IMR-90 (cell line): ENCODE measurements around the gene SCYGR2. TPM values are rescaled to one million over a fixed set of nuclear protein-coding genes. Genes with fewer than 3 reads are reported as not detected.

ENCODE experiments used
- ATAC-seq: fragments of 200-7000 bp; cut with Tn5 transposase; 2 replicates; pipeline ENCODE4 v1.9.1; 2020; ENCODE audit warnings: low read depth, mild to moderate bottlenecking, moderate library complexity
- BruUV-seq: library from RNA; stranded (reverse); fragments of 400-500 nt; replicated peaks from 2 replicates; lab custom pipeline; 2021; lab: Mats Ljungman, UMichigan
- CTCF ChIA-PET: fragments of 300-600 bp; formaldehyde crosslinking; extraction: SDS; loops from one replicate; lab custom pipeline; 2021; ENCODE audit warnings: antibody characterized with exemption; lab: Yijun Ruan, JAX
- POLR2A ChIA-PET: fragments of 300-600 bp; sonication (Branson Sonifier 250); formaldehyde crosslinking; loops from one replicate; lab custom pipeline; 2022; ENCODE audit warnings: antibody characterized with exemption; ENCODE audit not compliant: unreplicated experiment; lab: Charles Lee
- DNase-seq: peaks from one replicate; pipeline ENCODE4 v3.0.0; 2013
- H2AFZ ChIP-seq: replicated peaks from 2 replicates; pipeline ENCODE3; 2013; ENCODE audit warnings: low read length, mild to moderate bottlenecking; ENCODE audit not compliant: poor library complexity
- H2AK5ac ChIP-seq: 2 replicates; pipeline ENCODE4 v1.6.1; 2013; ENCODE audit warnings: low read depth, low read length, inconsistent platforms
- H2AK9ac ChIP-seq: replicated peaks from 2 replicates; pipeline ENCODE3; 2013; ENCODE audit warnings: mild to moderate bottlenecking, low read depth, low read length, moderate library complexity; ENCODE audit not compliant: poor library complexity
- H2BK120ac ChIP-seq: 2 replicates; pipeline ENCODE4 v1.6.1; 2013; ENCODE audit warnings: low read depth, low read length, inconsistent platforms
- H2BK15ac ChIP-seq: 3 replicates; pipeline ENCODE4 v1.6.1; 2013; ENCODE audit warnings: low read depth, low read length, inconsistent platforms
- H2BK20ac ChIP-seq: 2 replicates; pipeline ENCODE4 v1.6.1; 2013; ENCODE audit warnings: low read depth, mild to moderate bottlenecking, inconsistent platforms, low read length, moderate library complexity
- H2BK5ac ChIP-seq: 2 replicates; pipeline ENCODE4 v1.6.1; 2013; ENCODE audit warnings: mild to moderate bottlenecking, low read depth, low read length, inconsistent platforms; ENCODE audit not compliant: poor library complexity, severe bottlenecking
- H3K14ac ChIP-seq: replicated peaks from 2 replicates; pipeline ENCODE4 v1.6.1; 2013; ENCODE audit warnings: low read depth, low read length, inconsistent platforms
- H3K18ac ChIP-seq: 2 replicates; pipeline ENCODE4 v1.6.1; 2013; ENCODE audit warnings: low read depth, low read length, control low read depth
- H3K23ac ChIP-seq: 2 replicates; pipeline ENCODE4 v1.6.1; 2013; ENCODE audit warnings: low read depth, low read length, inconsistent platforms
- H3K27ac ChIP-seq: 2 replicates; pipeline ENCODE4 v1.5.1; 2013; ENCODE audit warnings: mild to moderate bottlenecking, control low read depth, low read length; ENCODE audit not compliant: insufficient read depth
- H3K27me3 ChIP-seq: 2 replicates; pipeline ENCODE4 v1.6.1; 2013; ENCODE audit warnings: low read length; ENCODE audit not compliant: control insufficient read depth, insufficient read depth
- H3K36me3 ChIP-seq: 2 replicates; pipeline ENCODE4 v1.6.1; 2013; ENCODE audit warnings: low read length, mixed read lengths; ENCODE audit not compliant: control insufficient read depth, insufficient read depth
- H3K4ac ChIP-seq: 2 replicates; pipeline ENCODE4 v1.6.1; 2013; ENCODE audit warnings: low read depth, low read length, inconsistent platforms
- H3K4me1 ChIP-seq: 2 replicates; pipeline ENCODE4 v1.6.1; 2013; ENCODE audit warnings: low read length, mixed read lengths; ENCODE audit not compliant: control insufficient read depth, insufficient read depth
- H3K4me2 ChIP-seq: 2 replicates; pipeline ENCODE4 v1.6.1; 2013; ENCODE audit warnings: low read depth, mild to moderate bottlenecking, control low read depth, low read length, moderate library complexity
- H3K4me3 ChIP-seq: 2 replicates; pipeline ENCODE4 v1.5.1; 2013; ENCODE audit warnings: low read depth, mild to moderate bottlenecking, control low read depth, low read length, moderate library complexity; ENCODE audit not compliant: insufficient read depth
- H3K56ac ChIP-seq: 2 replicates; pipeline ENCODE4 v1.6.1; 2013; ENCODE audit warnings: low read length, inconsistent platforms; ENCODE audit not compliant: insufficient read depth; ENCODE audit errors: extremely low read depth
- H3K79me1 ChIP-seq, 2 experiments: 2 replicates each; pipeline ENCODE4 v1.6.1; 2013; ENCODE audit warnings: low read length in 2 of 2, inconsistent platforms in 1 of 2, low read depth in 1 of 2
- H3K9ac ChIP-seq: 2 replicates; pipeline ENCODE4 v1.6.1; 2013; ENCODE audit warnings: low read depth, low read length, control low read depth
- H3K9me1 ChIP-seq: 2 replicates; pipeline ENCODE4 v1.6.1; 2013; ENCODE audit warnings: low read length, inconsistent platforms; ENCODE audit not compliant: insufficient read depth
- H3K9me3 ChIP-seq: 2 replicates; pipeline ENCODE4 v1.6.1; 2013; ENCODE audit warnings: low read length; ENCODE audit not compliant: control insufficient read depth, insufficient read depth
- H4K20me1 ChIP-seq: 2 replicates; pipeline ENCODE4 v1.6.1; 2013; ENCODE audit warnings: low read length, inconsistent platforms; ENCODE audit not compliant: insufficient read depth
- H4K5ac ChIP-seq: 2 replicates; pipeline ENCODE4 v1.6.1; 2013; ENCODE audit warnings: mild to moderate bottlenecking, low read depth, low read length, control low read depth
- H4K8ac ChIP-seq, 2 experiments: 2 replicates each; pipeline ENCODE4 v1.6.1; 2013; ENCODE audit warnings: low read depth in 2 of 2, low read length in 2 of 2, control low read depth in 1 of 2, inconsistent platforms in 1 of 2
- H4K91ac ChIP-seq: 2 replicates; pipeline ENCODE4 v1.6.1; 2013; ENCODE audit warnings: low read depth, low read length, inconsistent platforms; ENCODE audit not compliant: insufficient read depth
- CHD1 ChIP-seq: IDR thresholded peaks from 2 replicates; pipeline ENCODE4 v1.6.1; 2012; ENCODE audit warnings: low read depth, low read length, improper control_type of control experiment
- CTCF ChIP-seq: conservative IDR thresholded peaks from 2 replicates; pipeline ENCODE4 v1.5.1; 2012; ENCODE audit warnings: mild to moderate bottlenecking, low read depth, low read length, improper control_type of control experiment
- MAZ ChIP-seq: IDR thresholded peaks from 2 replicates; pipeline ENCODE4 v1.6.1; 2012; ENCODE audit warnings: low read depth, mild to moderate bottlenecking, low read length, improper control_type of control experiment, moderate library complexity, borderline replicate concordance
- RAD21 ChIP-seq: IDR thresholded peaks from 2 replicates; pipeline ENCODE4 v1.6.1; 2012; ENCODE audit warnings: low read length, improper control_type of control experiment
- USF2 ChIP-seq: fragments of 150-350 bp; IDR thresholded peaks from 2 replicates; pipeline ENCODE4 v1.6.1; 2017; ENCODE audit warnings: mild to moderate bottlenecking, antibody characterized with exemption, low read length, low read depth
- WGBS, 2 experiments: methylation state at CpG; one replicate each; pipeline versions ENCODE4 v1.1.5 to v1.1.7; 2013; ENCODE audit warnings: missing lambda C conversion rate in 2 of 2; ENCODE audit not compliant: insufficient read length in 1 of 2; ENCODE audit errors: extremely low coverage in 2 of 2; 5-methylcytosine and 5-hydroxymethylcytosine counted together
- dilution Hi-C: fragments of 300-500 bp; cut with HindIII; formaldehyde crosslinking; loops from one replicate; pipeline ENCODE4 v1.14.3; 2018; ENCODE audit warnings: low sequenced_read_pairs; ENCODE audit not compliant: unreplicated experiment
- in situ Hi-C: fragments of 300-500 bp; cut with MboI; formaldehyde crosslinking; loops from 3 replicates; pipeline ENCODE4 v1.14.3; 2019; ENCODE audit warnings: low sequenced_read_pairs, inconsistent platforms, mixed read lengths
- intact Hi-C: fragments of 100-400 bp; cut with micrococcal nuclease; formaldehyde crosslinking; loops from 2 replicates; pipeline ENCODE4 v1.10.0; 2022
- polyA plus RNA-seq, 3 experiments: library from polyadenylated mRNA; depleted of rRNA; stranded (reverse); fragments of >200 nt; gene quantifications; 2 replicates each; pipeline ENCODE4 v1.2.3, GENCODE V29; 2012; ENCODE audit warnings: low replicate concordance in 1 of 3
- total RNA-seq: library from RNA; depleted of rRNA; stranded (reverse); fragments of >200 nt; gene quantifications from 2 replicates; pipeline ENCODE4 v1.2.3, GENCODE V29; 2012

The SCYGR2 gene
- total and polyA plus RNA-seq, 2 of the 4 experiments (the other 2 are of a cell fraction), result not detected

GRCh38 chr2:227568852-227569169 is 29.9 kb upstream of the SCYGR2 start:
- no CpG with 5 or more reads among the region's 2 CpGs for WGBS, 2 experiments
- Histone ChIP-seq H3K27me3 (no peaks in the 10 kb centered on the region), H3K4ac (no peak overlapping the region), H2AK5ac (no peak overlapping the region), H3K56ac (no peak overlapping the region), H3K4me2 (no peak overlapping the region), H4K20me1 (no peaks in the 10 kb centered on the region), H2BK15ac (no peak overlapping the region), H3K27ac (no peak overlapping the region), H3K18ac (no peak overlapping the region), H3K36me3 (peaks cover 5% of the 10 kb centered on the region), H3K4me1 (peaks cover 3% of the 10 kb centered on the region; the same call in 1 of the 2 replicates), H2AK9ac (no peak overlapping the region), H2AFZ (no peak overlapping the region), H3K79me1 (no peaks in the 10 kb centered on the region), H3K4me3 (no peak overlapping the region), H3K14ac (no peak overlapping the region), H2BK120ac (no peak overlapping the region), H3K9me1 (no peaks in the 10 kb centered on the region), H4K8ac (no peak overlapping the region), H4K5ac (no peak overlapping the region), H2BK5ac (no peak overlapping the region), H3K23ac (no peak overlapping the region), H2BK20ac (no peak overlapping the region), H4K91ac (no peak overlapping the region), H3K9ac (no peak overlapping the region), H3K9me3 (no peaks in the 10 kb centered on the region)
- in situ Hi-C loops (no loop called here), dilution Hi-C loops (no loop called here), intact Hi-C loops (loop anchor here (5.0 kb wide), 1 partner anchor 162 kb away; no protein-coding TSS in a partner anchor)
- ChIA-PET CTCF (no interaction called here), POLR2A (no interaction called here)
- TF ChIP-seq CTCF (no peak), CHD1 (no peak), RAD21 (no peak), MAZ (no peak), USF2 (no peak)
- ATAC-seq, result no peak
- no peak for DNase-seq
- BruUV-seq, result no TSS peak
